Astrocyte of the hippocampus (primary cell): ENCODE measurements around the gene ARHGAP4.

Experiments
- DNase-seq: peaks from one replicate; pipeline ENCODE4 v3.0.0; 2011; ENCODE audit warnings: low read depth, low spot score

The ARHGAP4 gene

GRCh38 chrX:153945956-153946943, 20.2 kb upstream of the ARHGAP4 start:
- no peak for DNase-seq

DNA sequence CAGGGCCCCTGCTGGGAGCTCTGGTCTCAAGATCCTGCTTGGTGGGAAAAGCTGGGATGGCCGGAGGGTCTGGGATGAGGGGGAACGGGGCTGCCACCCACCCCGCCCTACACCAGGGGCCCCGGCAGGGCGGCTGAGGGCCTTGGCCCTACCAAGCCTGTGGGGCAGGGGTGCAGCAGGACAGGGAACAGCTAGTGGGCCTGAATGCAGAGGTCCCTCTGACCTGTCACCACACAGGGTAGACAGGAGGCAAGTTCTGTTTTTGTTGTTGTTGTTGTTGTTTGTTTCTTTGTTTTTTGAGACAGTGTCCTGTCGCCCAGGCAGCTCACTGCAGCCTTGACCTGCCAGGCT, 18.7 kb upstream of the ARHGAP4 start:
- no peak for DNase-seq

DNA sequence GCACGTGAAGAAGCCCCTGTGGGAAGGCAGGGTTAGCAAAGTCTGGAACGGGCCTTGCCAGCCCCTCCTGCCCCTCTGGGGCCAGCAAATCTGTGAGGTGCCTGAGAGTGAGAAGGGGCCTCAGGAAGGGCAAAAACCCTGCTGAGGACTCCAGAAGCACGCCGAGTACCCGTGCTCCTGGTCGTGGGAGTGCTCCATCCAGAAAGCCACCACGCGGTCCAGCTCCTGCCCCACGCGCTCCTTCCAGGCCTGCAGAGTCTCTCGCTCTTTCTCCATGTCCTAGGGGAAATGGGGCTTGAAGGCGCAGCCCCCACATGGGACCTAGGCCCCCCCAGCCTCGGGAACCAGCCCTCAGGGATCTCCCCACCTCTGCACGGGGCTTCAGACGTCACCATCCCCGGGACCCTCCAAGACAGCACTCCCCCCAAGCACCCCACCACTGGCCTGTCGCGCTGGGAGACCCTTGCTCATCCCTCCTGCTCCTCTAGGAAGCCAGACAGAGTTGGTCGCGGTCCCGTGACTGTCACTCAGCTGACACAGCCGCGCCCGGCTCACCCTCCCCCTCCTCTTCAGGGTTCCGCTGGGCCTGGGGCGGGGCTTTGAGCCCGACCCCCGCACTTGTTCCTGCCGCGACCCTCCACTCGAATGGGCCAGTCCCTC, 18.2 kb upstream of the ARHGAP4 start, which contains the start of gene RENBP:
Gene RENBP, minus strand, starts transcription at position 504 of the 660 bp plus-strand sequence. Its CDS starts 33 bp downstream, at position 471.
- DNase-seq, result no peak

DNA sequence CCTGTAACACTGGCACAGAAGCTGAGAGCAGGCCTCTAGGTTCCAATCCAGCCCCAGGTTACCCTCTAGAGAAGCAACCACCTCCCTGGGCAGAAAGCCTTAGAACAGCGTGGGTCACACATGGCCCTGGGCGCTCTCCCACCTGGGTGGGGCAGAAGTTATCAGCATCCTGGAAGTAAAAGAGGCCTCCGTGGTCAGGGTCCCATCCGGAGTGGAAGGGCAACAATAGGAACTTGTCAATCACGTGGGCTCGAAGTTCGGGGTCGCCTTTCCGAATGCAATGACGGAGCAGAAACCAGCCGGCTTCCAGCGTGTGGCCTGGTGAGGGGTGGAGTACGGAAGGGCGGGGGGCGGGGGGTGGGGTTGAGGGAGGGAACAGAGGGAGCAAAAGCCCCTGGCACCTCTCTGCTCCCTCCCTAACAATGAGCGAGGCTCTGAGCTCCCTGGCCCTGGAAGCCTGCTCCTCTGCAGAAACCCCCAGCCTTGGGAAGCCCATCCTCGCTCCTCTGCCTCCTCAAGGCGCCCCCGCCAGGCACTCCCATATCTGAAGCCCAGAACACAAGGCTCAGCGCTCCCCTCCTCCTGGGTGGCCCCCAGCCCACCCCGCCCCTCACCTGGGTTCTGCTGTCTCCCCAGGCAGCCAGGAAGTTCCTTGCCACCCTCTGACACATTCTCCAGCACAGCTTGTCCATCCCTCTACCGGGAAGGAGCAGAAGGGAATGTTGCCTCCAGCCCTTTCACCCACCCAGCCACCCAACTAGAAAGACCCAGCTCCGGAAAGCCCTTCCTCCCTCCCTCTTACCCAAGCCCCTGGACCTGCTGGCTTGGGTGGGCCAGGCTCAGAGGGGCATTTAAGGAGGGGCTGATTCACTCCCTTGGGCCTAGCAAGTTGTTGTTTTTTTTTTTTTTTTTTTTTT, 15.5 kb upstream of the ARHGAP4 start:
- no peak for DNase-seq

GRCh38 chrX:153939573-153939972, 13.5 kb upstream of the ARHGAP4 start:
- no peak for DNase-seq

DNA sequence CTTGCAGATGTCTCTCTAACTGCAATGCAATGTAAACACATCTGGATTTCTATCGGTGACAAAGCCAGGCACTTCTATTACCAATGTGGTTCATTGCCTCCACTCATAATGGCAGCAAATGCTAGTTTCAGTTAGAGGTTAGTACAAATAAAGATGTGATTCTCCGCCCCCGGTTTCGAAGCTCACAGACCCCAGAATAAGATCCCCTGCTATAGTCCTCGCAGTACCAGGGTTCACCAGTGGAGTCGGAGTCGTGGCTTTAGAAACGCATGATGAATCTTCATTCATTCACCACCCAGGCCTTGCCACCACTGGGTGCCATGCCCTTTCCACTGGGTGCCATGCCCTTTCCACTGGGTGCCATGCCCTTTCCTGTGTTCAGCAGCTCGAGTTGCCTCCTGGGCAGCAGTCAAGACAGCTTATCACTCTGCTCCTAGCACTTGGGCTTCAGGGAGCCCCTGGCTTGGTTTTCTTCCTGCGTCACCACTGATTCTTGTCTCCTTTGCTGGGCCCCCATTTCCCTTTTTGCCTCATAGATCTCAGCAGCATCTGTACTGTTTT, 12.2 kb upstream of the ARHGAP4 start:
- no peak for DNase-seq

GRCh38 chrX:153937056-153937455, 11.0 kb upstream of the ARHGAP4 start:
- no peak for DNase-seq

- DNase-seq, result no peak
These were observed 9.3 kb upstream of the ARHGAP4 start for GRCh38 chrX:153935326-153935851.

GRCh38 chrX:153934762-153935325, 8.8 kb upstream of the ARHGAP4 start, which contains the start of gene NAA10:
TSS of gene NAA10 (minus strand) at chrX:153935037. CDS start at chrX:153934904, 133 bp downstream.
- DNase-seq, result peak; percentile 91

- DNase-seq, result no peak
These were observed 8.2 kb upstream of the ARHGAP4 start for GRCh38 chrX:153934148-153934761.

DNA sequence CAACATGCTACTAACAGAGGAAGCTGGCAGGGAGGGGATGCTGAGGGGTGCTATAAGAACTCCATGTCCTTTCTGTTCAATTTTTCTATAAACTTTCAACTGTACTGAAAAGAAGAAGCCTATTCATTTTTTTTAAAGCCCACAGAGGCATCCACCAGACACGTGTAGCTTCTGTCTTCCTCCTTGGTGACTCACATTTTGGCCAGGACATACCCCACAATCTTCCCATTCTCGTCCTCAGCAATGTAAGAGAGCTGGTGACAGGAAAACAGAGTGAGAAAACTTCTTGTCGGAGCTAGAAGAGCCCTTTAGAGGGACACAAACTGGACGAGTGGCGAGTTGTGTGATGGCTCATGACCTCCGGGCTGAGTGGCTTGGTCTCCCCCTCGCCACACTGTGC, 7.7 kb upstream of the ARHGAP4 start:
- no peak for DNase-seq

GRCh38 chrX:153932220-153932915, 6.3 kb upstream of the ARHGAP4 start:
- no peak for DNase-seq

- no peak for DNase-seq
These were observed 5.7 kb upstream of the ARHGAP4 start for GRCh38 chrX:153931748-153932147.

DNA sequence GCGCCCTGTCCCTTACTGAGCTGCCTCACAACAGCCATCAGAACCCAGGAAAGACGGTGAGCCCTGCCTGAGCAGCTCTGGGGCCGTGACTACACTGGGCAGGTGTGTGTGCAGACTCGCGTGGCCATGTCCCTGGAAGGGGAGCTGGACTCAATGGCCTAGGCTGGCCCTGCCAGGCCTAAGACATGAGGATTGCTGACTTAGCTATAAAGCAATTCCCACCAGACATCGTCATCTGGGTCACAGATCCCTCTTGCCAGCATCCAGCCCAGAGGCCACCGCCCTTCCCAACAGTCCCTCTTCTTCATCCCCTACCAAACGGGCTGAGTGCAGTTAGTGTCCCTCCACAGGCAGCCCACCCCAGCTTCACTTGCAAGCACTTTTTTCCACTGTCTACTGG, 5.1 kb upstream of the ARHGAP4 start:
- no peak for DNase-seq

- DNase-seq, result no peak
These were observed 4.2 kb upstream of the ARHGAP4 start for GRCh38 chrX:153930011-153930910.

GRCh38 chrX:153929576-153929975, 3.5 kb upstream of the ARHGAP4 start:
- no peak for DNase-seq

DNA sequence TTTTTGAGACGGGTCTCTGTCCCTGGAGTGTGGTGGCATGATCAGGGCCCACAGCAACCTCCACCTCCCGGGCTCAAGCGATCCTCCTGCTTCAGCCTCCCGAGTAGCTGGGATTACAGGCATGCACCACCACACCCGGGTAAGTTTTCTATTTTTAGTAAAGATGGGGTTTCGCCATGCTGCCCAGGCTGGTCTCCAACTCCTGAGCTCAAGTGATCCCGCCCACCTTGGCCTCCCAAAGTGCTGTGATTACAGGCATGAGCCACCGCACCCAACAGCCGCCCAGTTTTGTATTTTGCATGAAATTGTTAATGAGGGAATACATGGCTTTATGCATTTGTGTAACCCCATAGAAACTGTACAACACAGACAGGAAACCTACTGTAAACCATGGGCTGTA, 2.8 kb upstream of the ARHGAP4 start:
- no peak for DNase-seq

DNA sequence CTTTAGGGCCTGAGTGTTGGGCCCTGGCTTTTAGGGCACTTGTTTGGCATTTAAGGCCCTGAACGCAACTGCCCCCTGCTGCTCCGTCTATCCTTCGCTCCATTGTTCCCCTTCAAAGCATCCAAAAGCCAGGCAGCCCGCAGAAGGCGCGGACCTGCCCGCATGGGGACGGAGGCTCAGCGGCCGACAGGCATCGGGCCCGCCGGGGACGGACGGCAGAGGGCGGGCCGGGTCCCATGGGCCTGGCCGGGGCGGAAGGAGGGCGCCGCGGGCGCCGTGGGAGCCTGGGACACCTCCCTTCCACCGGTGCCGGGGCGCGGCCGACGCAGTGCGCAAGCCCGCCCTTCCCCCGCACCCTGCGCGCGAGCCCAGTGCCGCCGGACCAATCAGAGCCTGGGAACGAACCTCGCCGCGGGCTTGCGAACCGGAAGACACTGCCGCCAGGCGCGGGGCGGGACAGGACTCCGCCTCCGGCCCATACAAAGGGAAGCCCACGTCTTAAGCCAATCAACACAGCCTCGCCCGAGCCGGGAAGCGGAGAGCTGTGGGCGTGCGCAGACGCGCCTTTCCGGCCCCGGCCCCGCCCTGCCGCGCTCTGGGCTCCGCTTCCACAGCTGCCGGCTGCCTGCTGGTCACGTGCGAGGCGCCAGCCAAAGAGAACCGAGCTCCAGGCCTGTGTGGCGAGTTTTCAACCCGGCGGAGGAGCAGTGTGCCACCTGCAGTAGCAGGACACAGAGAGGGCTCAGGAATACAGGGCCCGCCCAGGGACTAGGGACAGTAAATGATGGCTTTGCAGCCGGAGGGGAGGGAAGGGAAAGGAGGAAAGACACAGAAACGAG, 2.1 kb upstream of the ARHGAP4 start:
- DNase-seq, result peak; percentile 98
